GM21528 (cell line): ENCODE data around the gene ACSF2.

Source experiments
- ATAC-seq: cut with Tn5 transposase; IDR thresholded peaks from one replicate; pipeline ENCODE4 v1.9.1; 2021; ENCODE audit warnings: mild to moderate bottlenecking, moderate library complexity; ENCODE audit not compliant: unreplicated experiment, low FRiP score

Gene ACSF2

DNA sequence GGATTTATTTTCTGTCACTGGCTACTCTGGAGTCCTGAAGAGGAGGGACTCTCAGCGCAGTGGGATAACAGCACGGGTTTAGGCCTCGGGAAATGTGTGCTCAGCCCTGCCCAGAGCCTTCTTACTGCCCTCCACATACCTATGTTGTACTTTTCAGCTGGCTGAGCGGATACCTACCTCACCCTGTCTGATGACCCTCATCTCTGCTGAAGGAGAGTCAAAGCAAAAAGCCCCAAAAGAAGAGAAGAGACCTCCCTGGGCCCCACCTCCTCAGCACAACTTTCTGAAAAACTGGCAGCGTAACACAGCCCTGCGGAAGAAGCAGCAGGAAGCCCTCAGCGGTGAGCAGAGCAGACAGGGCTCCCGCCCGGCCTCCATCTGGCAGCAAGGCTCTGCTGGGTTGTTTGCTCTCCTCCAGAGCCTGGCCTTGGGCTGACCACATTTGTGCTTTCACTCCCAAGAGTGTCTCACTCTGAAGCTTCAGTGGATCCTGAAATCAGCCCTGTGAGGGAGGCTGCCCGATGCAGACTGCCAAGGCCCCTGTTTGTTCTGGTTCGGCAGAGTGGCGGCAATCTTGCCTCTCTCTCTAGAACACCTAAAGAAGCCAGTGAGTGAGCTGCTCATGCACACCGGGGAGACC lies 92.5 kb downstream of the ACSF2 start:
- no peak for ATAC-seq

DNA sequence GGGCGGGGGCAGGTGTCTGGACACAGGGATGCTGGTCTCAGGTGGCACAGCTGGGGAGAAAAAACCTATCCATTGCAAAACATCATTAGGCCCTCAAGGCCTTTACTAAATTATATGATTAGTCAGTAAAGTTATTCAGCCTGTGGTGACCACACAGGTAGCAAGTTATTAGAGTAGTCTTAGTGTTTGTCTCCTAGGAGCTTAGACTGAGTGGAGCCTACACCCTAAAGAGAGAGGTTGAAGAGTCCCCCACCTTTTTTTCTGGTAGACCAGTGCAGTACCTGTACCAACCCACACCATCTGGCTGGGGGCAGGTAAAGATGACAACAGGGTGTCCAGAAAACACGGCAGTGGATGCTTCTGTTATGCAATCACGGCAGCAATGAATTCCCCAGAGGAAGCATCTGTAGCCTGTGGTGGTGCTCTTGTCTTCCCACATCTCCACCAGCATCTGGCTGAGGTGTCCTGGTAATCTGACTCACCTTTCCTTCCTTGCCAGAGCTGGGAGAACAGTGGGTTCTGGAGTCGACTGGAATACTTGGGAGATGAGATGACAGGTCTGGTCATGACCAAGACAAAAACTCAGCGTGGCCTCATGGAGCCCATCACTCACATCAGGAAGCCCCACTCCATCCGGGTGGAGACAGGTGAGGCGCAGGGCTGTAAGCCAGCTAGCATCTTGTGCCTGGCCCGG lies 93.3 kb downstream of the ACSF2 start:
- no peak for ATAC-seq

DNA sequence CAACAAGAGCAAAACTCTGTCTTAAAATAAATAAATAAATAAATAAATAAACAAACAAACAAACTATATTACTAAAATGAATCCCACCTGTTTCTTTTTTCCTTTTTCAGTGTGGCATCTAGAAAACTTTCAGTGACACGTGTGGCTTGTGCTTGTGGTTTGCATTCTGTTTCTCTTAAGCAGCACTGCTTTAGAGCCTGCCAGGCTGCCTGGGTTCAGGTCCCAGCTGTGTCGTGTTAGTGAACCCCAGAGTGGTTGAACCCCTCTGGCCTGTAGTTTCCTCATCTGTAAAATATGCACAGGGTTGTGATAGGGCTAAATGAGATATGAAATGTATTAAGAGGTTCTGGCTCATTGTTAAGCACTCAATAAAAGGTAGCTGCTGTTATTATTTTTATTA lies 94.5 kb downstream of the ACSF2 start:
- ATAC-seq: no peak

DNA sequence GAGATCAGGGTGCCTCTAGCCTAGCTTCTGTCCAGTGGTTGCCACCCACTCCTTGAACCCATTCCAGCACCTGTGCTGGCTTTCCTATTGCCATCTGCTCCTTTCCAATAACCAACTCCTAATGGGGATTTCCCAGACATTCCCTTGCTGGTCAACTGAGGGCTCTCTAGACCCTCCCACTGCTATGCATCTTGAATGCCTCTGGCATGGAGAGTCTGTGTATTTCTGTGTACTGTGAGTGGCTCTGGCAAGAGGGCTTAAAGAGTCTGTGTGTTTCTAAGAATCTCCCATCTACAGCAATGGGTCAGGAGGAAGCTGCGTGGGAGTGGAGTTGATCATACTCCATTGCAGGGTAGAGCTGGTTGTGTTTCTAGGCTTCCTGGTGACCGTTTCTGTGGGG lies 95.5 kb downstream of the ACSF2 start:
- no peak for ATAC-seq

DNA sequence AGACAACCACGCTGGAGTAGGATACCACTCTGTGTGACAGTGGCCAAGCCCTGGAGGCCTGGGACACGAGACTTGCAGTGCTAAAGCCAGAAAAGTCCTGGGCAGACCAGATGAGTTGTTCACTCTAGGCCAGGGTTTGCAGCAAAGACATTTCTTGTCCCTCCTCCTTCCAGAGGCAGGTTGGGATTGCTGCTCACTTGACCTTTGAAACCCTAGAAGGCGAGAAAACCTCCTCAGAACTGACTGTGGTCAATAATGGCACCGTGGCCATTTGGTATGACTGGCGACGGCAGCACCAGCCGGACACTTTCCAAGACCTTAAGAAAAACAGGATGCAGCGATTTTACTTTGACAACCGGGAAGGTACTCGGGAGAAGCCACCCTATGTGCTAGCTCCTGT lies 96.7 kb downstream of the ACSF2 start:
- no peak for ATAC-seq

- no peak for ATAC-seq
Observed at GRCh38 chr17:50523208-50523607, 97.2 kb downstream of the ACSF2 start.
